Nephron progenitor cell (in vitro differentiated cells): ENCODE measurements around the gene TMEM202.
"Not testable (repeated sequence)": the region's sequence is repeated elsewhere in the genome, so short reads cannot be mapped to it uniquely, and the experiment has no call there.

Experiments used
- DNase-seq: peaks from one replicate; pipeline ENCODE4 v3.0.0; 2021
- H3K27ac Mint-ChIP-seq: 2 replicates; pipeline ENCODE4 v1.8.0; 2021; ENCODE audit warnings: mild to moderate bottlenecking, moderate library complexity, mixed read lengths
- H3K27me3 Mint-ChIP-seq: 2 replicates; pipeline ENCODE4 v1.8.0; 2021; ENCODE audit warnings: mild to moderate bottlenecking, low read depth, mixed read lengths; ENCODE audit not compliant: poor library complexity
- H3K36me3 Mint-ChIP-seq: 2 replicates; pipeline ENCODE4 v1.8.0; 2021; ENCODE audit warnings: low read depth, mixed read lengths
- H3K4me1 Mint-ChIP-seq: 2 replicates; pipeline ENCODE4 v1.8.0; 2021; ENCODE audit warnings: mixed read lengths
- H3K4me3 Mint-ChIP-seq: 2 replicates; pipeline ENCODE4 v1.8.0; 2021; ENCODE audit warnings: mild to moderate bottlenecking, moderate library complexity, mixed read lengths
- H3K9me3 Mint-ChIP-seq: 2 replicates; pipeline ENCODE4 v1.8.0; 2021; ENCODE audit warnings: mild to moderate bottlenecking, moderate library complexity, mixed read lengths
- TF ChIP-seq, protein P1 (sequence below): fragments of 200-600 bp; sonication (generic); IDR thresholded peaks from 2 replicates; pipeline ENCODE4 v1.5.0; 2021; ENCODE audit warnings: antibody characterized with exemption

TMEM202 gene

GRCh38 chr15:72375846-72376581, 22.1 kb upstream of the TMEM202 start, which contains the start of gene HEXA:
HEXA (minus strand) TSS chr15:72376014; CDS start chr15:72375972, 42 bp downstream.
- H3K27ac Mint-ChIP-seq = peak within 1 kb of the TSS; percentile 99
- peak within 1 kb of the TSS; percentile 99 for H3K4me3 Mint-ChIP-seq
- H3K27me3 Mint-ChIP-seq = peaks cover 25% of the 10 kb centered on the region
- peak; percentile 99 for DNase-seq
- TF ChIP-seq, protein P1, sequence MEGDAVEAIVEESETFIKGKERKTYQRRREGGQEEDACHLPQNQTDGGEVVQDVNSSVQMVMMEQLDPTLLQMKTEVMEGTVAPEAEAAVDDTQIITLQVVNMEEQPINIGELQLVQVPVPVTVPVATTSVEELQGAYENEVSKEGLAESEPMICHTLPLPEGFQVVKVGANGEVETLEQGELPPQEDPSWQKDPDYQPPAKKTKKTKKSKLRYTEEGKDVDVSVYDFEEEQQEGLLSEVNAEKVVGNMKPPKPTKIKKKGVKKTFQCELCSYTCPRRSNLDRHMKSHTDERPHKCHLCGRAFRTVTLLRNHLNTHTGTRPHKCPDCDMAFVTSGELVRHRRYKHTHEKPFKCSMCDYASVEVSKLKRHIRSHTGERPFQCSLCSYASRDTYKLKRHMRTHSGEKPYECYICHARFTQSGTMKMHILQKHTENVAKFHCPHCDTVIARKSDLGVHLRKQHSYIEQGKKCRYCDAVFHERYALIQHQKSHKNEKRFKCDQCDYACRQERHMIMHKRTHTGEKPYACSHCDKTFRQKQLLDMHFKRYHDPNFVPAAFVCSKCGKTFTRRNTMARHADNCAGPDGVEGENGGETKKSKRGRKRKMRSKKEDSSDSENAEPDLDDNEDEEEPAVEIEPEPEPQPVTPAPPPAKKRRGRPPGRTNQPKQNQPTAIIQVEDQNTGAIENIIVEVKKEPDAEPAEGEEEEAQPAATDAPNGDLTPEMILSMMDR = no peak
- H3K9me3 Mint-ChIP-seq = no peaks in the 10 kb centered on the region
- peaks cover 30% of the 10 kb centered on the region for H3K4me1 Mint-ChIP-seq
- no peaks in the 10 kb centered on the region for H3K36me3 Mint-ChIP-seq

- H3K27me3 Mint-ChIP-seq = peaks cover 37% of the 10 kb centered on the region
- DNase-seq = no peak
- H3K4me1 Mint-ChIP-seq = peaks cover 30% of the 10 kb centered on the region
- H3K27ac Mint-ChIP-seq = no peak overlapping the region
- no peaks in the 10 kb centered on the region for H3K36me3 Mint-ChIP-seq
- H3K4me3 Mint-ChIP-seq = no peak overlapping the region
- TF ChIP-seq, protein P1 = no peak
- no peaks in the 10 kb centered on the region for H3K9me3 Mint-ChIP-seq
Measured at GRCh38 chr15:72377331-72377730, 20.8 kb upstream of the TMEM202 start.

- Mint-ChIP-seq H3K27me3 (peaks cover 55% of the 10 kb centered on the region), H3K4me1 (peaks cover 26% of the 10 kb centered on the region)
- not testable (repeated sequence) for H3K4me3 Mint-ChIP-seq, H3K9me3 Mint-ChIP-seq, DNase-seq, H3K36me3 Mint-ChIP-seq, H3K27ac Mint-ChIP-seq
Measured at GRCh38 chr15:72379106-72379505, 19.0 kb upstream of the TMEM202 start.

DNA sequence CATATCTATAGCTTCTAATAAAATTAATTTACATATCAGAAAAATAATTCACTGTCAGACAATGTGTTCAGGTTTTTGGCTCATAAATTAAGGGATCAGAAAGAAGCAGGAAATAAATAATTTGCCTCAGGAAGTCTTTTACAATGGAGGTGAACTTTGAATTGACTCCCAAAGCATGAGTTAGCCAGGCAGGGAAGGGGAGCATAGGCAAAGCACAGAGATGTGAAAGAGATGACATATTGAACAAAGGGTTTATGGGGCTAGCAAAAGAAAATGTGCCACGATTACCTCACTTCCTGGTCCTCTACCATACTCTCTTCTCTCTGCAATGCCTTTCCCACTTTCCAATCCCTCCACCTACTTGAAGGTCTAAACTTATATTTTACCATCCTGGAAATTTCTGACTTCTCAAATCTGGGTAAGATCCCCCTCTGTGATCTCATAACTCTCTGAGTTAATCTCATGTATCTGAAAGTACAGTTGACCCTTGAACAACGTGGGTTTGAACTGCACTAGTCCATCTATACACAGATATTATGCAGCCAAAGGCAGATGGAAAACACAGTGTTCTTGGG, 18.2 kb upstream of the TMEM202 start:
- Mint-ChIP-seq H3K4me3 (no peak overlapping the region), H3K4me1 (peaks cover 18% of the 10 kb centered on the region), H3K27me3 (peaks cover 63% of the 10 kb centered on the region), H3K27ac (no peak overlapping the region), H3K9me3 (no peaks in the 10 kb centered on the region), H3K36me3 (no peaks in the 10 kb centered on the region)
- no peak for DNase-seq
- TF ChIP-seq, protein P1 = no peak

DNA sequence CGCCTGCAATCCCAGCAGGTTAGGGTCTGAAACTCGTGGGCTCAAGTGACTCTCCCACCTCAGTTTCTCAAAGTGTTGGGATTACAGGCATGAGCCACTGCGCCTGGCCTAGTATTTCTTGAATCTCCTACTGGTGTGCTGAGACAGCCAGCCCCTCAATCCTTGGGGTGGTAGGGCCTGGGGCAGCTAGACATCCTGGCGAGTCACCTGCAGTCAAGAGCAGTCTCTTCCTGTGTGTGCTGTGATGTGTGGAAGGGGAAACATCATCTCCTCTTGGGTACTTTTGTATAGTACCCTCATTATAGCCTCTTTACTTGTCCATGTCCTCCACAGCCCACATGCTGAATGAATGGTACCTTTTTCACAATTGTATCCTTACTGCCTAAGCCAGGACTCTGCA, 17.4 kb upstream of the TMEM202 start:
- TF ChIP-seq, protein P1 = no peak
- no peak for DNase-seq
- no peaks in the 10 kb centered on the region for H3K9me3 Mint-ChIP-seq
- H3K27ac Mint-ChIP-seq = no peak overlapping the region
- H3K36me3 Mint-ChIP-seq = no peaks in the 10 kb centered on the region
- H3K27me3 Mint-ChIP-seq = peaks cover 68% of the 10 kb centered on the region
- H3K4me3 Mint-ChIP-seq = no peak overlapping the region
- H3K4me1 Mint-ChIP-seq = peaks cover 11% of the 10 kb centered on the region

DNA sequence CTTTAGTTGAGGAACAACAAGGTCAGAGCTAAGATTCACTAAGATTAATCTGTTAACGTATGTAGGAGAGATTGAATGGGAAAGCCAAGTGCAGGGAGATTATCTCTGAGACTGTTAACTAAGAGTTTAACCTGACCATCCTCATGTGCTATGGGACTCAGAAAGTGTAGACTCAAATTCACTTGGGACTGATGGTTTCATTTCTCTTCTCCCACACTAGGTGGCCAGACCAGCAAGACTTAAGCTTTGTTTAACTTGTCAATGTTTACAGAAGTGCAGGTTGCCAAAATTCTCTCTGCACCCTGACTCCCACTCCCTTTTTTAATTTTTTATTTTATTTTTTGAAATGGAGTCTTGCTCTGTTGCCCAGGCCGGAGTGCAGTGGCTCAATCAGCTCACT, 16.0 kb upstream of the TMEM202 start:
- H3K4me3 Mint-ChIP-seq = no peak overlapping the region
- no peak for DNase-seq
- H3K36me3 Mint-ChIP-seq = no peaks in the 10 kb centered on the region
- TF ChIP-seq, protein P1 = no peak
- H3K9me3 Mint-ChIP-seq = no peaks in the 10 kb centered on the region
- H3K4me1 Mint-ChIP-seq = no peaks in the 10 kb centered on the region
- H3K27me3 Mint-ChIP-seq = peaks cover 77% of the 10 kb centered on the region
- no peak overlapping the region for H3K27ac Mint-ChIP-seq
